HG03159 (cell line): ENCODE data around the gene GPR158.

Experiments used
- ATAC-seq: cut with Tn5 transposase; IDR thresholded peaks from one replicate; pipeline ENCODE4 v1.9.1; 2021; ENCODE audit warnings: mild to moderate bottlenecking, moderate library complexity; ENCODE audit not compliant: unreplicated experiment

The GPR158 gene

DNA sequence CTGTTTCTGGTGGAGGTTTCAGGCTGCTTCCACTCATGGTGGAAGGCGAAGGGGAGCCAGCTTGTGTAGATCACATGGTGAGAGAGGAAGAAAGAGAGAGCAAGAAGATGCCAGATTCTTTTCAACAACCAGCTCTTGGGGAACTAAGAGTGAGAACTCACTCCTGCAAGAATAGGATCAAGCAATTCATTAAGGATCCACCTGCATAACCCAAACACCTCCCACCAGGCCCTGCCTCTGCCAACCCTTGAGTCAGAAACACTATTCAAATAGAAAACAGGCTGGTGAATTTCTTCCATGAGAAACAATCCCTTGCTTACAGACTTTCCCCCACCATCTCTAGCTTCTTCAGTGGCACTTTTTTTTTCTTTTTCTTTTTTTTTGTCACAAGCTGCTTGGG is 317.2 kb downstream of the GPR158 start:
- ATAC-seq, result no peak

GRCh38 chr10:25492680-25493079 is 317.9 kb downstream of the GPR158 start:
- ATAC-seq, result no peak

GRCh38 chr10:25493122-25493893 is 318.5 kb downstream of the GPR158 start:
- ATAC-seq, result no peak

- ATAC-seq, result no peak
Measured at GRCh38 chr10:25497246-25497645, 322.4 kb downstream of the GPR158 start.

DNA sequence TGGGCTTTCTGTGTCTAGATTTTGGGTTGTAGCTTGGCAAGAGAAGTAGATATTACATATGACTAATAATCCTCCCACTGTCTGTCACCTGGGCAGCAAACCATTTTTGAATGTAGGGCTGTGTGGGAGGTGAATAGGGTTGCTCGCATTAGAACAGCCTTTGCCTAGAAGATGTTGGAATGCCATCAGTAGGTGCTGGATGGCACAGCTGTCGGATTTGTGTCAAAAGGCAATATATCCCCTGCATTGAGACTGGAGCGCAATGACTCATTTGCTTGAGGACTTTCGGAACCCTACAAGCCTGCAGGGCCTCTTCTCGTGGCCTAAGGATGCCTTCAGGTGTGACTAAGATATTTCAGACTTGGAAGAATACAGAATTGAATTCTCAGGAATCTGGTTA is 323.8 kb downstream of the GPR158 start:
- ATAC-seq, result no peak

DNA sequence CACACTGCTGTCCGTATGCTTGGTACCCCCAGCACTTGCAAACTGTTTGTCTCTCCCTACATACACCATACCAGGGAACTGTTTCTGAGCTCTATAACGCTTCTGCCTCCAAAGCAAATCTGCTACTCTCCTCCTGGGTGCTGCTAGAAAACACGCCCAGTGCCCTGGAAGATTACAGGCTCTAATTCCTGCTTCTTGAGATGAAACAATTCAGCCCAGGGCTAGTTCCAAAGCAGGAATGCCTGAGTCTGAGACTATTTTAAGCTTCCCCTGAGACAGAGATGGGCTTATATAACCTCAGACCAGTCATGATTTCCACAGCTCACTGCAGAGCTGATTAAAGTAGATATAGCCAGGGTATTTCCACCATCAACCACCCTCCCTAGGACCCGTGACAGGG is 327.1 kb downstream of the GPR158 start:
- no peak for ATAC-seq

- no peak for ATAC-seq
Measured at GRCh38 chr10:25502453-25502852, 327.7 kb downstream of the GPR158 start.

- no peak for ATAC-seq
Measured at GRCh38 chr10:25504306-25504705, 329.5 kb downstream of the GPR158 start.

DNA sequence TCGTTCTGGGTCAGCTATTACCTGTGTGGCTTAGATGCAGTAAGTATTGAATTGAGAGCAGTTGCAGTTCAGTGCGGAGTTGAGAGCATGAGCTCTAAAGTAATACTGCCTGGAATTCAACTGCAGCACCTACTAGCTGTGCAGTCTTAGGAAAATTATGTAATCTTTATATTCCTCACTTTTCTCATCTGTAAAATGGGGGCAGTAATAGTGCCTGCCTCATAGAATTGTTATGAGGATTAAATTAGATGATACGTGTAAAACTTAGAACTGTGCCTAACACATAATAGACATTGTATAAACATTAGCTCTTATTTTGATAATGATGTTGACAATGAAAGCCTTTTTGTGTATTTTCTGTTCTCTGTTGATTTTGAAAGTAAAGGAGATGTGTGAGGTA is 330.0 kb downstream of the GPR158 start:
- ATAC-seq, result no peak

DNA sequence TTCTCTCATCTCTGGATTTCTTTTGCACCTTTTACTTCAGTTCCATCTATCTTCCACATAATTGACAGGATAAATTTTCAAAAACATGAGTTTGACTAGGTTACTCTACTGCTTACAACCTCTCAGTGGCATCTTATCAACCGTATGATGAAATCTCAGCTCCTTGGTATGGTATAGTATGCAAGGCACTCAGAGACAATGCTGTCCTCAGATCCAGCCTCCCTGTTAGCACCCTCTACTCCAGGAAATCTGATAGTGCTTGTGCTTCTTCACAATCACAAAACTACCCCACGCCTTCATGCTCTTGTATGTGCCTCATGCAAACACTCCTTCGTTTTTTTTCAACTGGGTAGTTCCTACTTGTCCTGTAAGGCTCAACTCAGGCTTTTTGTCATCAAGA is 330.7 kb downstream of the GPR158 start:
- no peak for ATAC-seq

GRCh38 chr10:25506821-25507335 is 332.1 kb downstream of the GPR158 start:
- ATAC-seq, result no peak

GRCh38 chr10:25508112-25508815 is 333.5 kb downstream of the GPR158 start:
- ATAC-seq, result no peak

GRCh38 chr10:25509151-25509550 is 334.4 kb downstream of the GPR158 start:
- ATAC-seq, result no peak

DNA sequence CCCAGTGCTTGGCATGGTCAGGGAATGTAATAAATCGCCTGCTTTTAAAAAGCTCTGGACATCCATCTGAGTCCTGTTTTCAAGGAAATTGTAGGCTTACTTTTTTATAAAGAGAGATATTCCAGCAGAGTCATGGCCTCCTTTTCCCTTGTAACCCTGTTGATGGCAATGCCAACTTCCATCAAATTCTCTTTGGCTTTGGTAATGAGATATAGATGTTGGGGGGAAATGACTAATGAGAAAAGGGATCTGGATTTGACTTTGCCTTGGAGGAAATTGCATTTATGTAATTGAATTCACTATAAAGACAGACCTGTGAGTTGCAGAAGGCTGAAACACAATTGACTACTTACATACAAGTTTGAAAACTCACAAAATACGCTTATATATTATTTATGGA is 347.5 kb downstream of the GPR158 start:
- no peak for ATAC-seq

GRCh38 chr10:25522946-25523608 is 348.3 kb downstream of the GPR158 start:
- ATAC-seq, result no peak

DNA sequence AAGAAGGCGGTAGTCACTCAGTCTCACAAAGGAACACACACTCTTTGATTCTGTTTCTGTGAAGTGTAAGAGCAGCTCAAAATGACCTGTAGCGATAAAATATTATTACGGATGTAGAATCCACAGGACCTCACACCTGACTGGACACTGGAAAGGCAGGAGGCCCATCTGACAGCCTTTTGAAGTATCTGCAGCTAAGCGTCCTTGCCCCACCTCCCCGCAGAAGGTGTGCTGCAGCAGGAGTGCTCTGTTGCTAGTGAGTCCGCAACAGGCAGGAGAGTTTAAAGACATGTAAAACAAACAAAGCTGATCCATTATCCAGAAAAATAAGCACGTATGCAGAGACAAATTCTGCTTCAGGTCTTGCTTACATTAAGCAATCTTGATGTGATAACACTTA is 355.5 kb downstream of the GPR158 start:
- ATAC-seq, result no peak

- ATAC-seq, result no peak
Measured at GRCh38 chr10:25531457-25532061, 356.8 kb downstream of the GPR158 start.

GRCh38 chr10:25532213-25532612 is 357.4 kb downstream of the GPR158 start:
- ATAC-seq, result no peak

DNA sequence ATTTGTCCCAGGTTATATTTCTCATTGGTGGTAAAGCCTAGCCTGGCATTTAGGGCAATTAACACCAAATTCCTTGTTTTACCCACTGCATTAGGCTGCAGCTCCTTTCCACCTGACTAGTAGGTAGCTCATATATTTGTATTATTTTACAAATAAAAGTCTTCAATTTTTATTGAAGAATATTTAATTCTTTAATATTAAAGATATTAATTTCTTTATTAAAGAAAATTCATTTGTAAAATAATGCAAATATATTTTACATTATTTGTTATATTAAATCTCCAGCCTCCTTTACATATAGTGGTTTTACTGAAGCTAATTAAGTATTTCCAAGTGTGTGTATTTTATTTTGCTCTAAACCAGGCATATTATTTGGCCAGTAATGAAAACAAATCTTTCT is 361.2 kb downstream of the GPR158 start:
- no peak for ATAC-seq

DNA sequence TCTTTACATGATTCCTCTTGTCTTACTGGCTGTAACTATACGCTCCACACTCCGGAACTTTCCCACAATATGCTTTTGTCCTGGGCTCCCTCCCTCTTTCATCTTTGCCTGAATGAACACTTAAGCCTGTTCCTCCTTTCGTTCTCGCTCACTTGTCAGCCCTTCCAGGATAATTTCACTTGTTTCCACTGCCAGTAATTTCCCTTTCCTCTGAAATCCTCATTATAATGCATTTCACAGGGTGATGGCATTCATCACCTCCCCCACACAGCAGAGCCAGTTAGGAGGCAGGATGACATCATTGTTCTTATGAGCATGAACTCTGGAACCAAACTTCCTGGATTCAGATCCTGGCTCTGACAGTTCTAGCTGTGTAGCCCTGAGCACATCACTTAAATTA is 372.6 kb downstream of the GPR158 start:
- ATAC-seq, result no peak

GRCh38 chr10:25552283-25552919 is 377.6 kb downstream of the GPR158 start:
- no peak for ATAC-seq
